ENCODE measurements around the gene PDGFB. TPM values are rescaled to one million over a fixed set of nuclear protein-coding genes. Genes with fewer than 3 reads are reported as not detected.

PDGFB gene
- total RNA-seq, 1 donor from 2014 or later = 4.7 TPM

GRCh38 chr22:39183991-39184585, 60.7 kb downstream of the PDGFB start:
- H3K36me3 ChIP-seq = no peaks in the 10 kb centered on the region
- no peak overlapping the region for H3K4me3 ChIP-seq
- no peaks in the 10 kb centered on the region for H3K9me3 ChIP-seq
- H3K4me1 ChIP-seq = peaks cover 34% of the 10 kb centered on the region
- no peak for TF ChIP-seq CTCF (IDR thresholded peaks at IDR 0.05)
- TF ChIP-seq POLR2AphosphoS5 (IDR thresholded peaks at IDR 0.05; ENCODE audit: insufficient read depth in 1 of 2, low read depth in 1 of 2) = no peak
- no peak for TF ChIP-seq POLR2A (IDR thresholded peaks at IDR 0.05)
- peak overlapping the region; percentile 78 for H3K27ac ChIP-seq
- intact Hi-C loops (cut with DNase I) = no loop called here
- no peaks in the 10 kb centered on the region for H3K27me3 ChIP-seq
- DNase-seq (ENCODE audit: extremely low spot score in 2 of 2) = peak in 1 of 2 donors; percentile 40

DNA sequence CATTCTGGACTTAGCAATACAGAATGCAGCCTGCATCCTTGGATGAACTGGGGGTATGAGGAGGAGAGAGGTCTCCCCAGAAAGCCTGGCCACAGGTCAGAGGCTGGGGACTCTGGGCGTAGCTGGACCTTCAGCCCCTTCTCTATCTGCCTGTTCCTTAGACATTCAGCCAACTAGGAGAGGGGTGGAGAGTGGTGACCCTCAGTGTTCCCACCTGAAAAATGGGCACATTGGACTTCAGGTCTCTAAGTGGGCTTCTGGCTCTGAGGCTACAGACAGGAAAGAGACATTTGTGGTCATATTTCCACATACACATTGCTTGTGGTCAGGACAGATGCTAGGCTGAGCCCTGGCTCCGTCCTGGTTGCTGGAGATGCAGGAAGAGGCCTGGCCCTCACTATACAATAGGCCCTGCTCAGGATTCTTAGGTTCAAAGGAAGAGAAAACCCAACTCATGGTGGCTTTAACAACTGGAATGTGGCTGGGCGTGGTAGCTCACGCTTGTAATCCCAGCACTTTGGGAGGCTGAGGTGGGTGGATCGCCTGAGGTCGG, 62.2 kb downstream of the PDGFB start:
- TF ChIP-seq CTCF (IDR thresholded peaks at IDR 0.05) (no peak), POLR2A (IDR thresholded peaks at IDR 0.05) (no peak), POLR2AphosphoS5 (IDR thresholded peaks at IDR 0.05; ENCODE audit: insufficient read depth in 1 of 2, low read depth in 1 of 2) (no peak)
- H3K4me3 ChIP-seq = no peak overlapping the region
- H3K4me1 ChIP-seq = peaks cover 47% of the 10 kb centered on the region
- H3K9me3 ChIP-seq = no peaks in the 10 kb centered on the region
- H3K36me3 ChIP-seq = no peaks in the 10 kb centered on the region
- no peaks in the 10 kb centered on the region for H3K27me3 ChIP-seq
- no peak for DNase-seq (ENCODE audit: extremely low spot score in 2 of 2)
- H3K27ac ChIP-seq = no peak overlapping the region
- intact Hi-C loops (cut with DNase I) = no loop called here

- H3K36me3 ChIP-seq = no peaks in the 10 kb centered on the region
- peaks cover 55% of the 10 kb centered on the region for H3K4me1 ChIP-seq
- no peak overlapping the region for H3K27ac ChIP-seq
- no peak for TF ChIP-seq CTCF (IDR thresholded peaks at IDR 0.05)
- TF ChIP-seq POLR2A (IDR thresholded peaks at IDR 0.05) = no peak
- TF ChIP-seq POLR2AphosphoS5 (IDR thresholded peaks at IDR 0.05; ENCODE audit: insufficient read depth in 1 of 2, low read depth in 1 of 2) = no peak
- intact Hi-C loops (cut with DNase I) = no loop called here
- H3K4me3 ChIP-seq = no peak overlapping the region
- no peak for DNase-seq (ENCODE audit: extremely low spot score in 2 of 2)
- H3K9me3 ChIP-seq = no peaks in the 10 kb centered on the region
- H3K27me3 ChIP-seq = no peaks in the 10 kb centered on the region
These were observed 63.0 kb downstream of the PDGFB start for GRCh38 chr22:39181778-39182177.

GRCh38 chr22:39181356-39181755, 63.4 kb downstream of the PDGFB start:
- TF ChIP-seq CTCF (IDR thresholded peaks at IDR 0.05) (no peak), POLR2AphosphoS5 (IDR thresholded peaks at IDR 0.05; ENCODE audit: insufficient read depth in 1 of 2, low read depth in 1 of 2) (no peak)
- Histone ChIP-seq H3K9me3 (no peaks in the 10 kb centered on the region), H3K4me1 (peaks cover 59% of the 10 kb centered on the region), H3K27me3 (no peaks in the 10 kb centered on the region), H3K27ac (peak overlapping the region; percentile 93), H3K4me3 (no peak overlapping the region), H3K36me3 (no peaks in the 10 kb centered on the region)
- intact Hi-C loops (cut with DNase I) = no loop called here
- no peak for DNase-seq (ENCODE audit: extremely low spot score in 2 of 2)

- H3K4me3 ChIP-seq = no peak overlapping the region
- peak overlapping the region; percentile 93 for H3K27ac ChIP-seq
- no peaks in the 10 kb centered on the region for H3K27me3 ChIP-seq
- TF ChIP-seq CTCF (IDR thresholded peaks at IDR 0.05) (no peak), POLR2AphosphoS5 (IDR thresholded peaks at IDR 0.05; ENCODE audit: insufficient read depth in 1 of 2, low read depth in 1 of 2) (no peak), POLR2A (IDR thresholded peaks at IDR 0.05) (no peak)
- H3K9me3 ChIP-seq = no peaks in the 10 kb centered on the region
- intact Hi-C loops (cut with DNase I) = loop anchor here (10.0 kb wide), 1 partner anchor 345 kb away; the partner anchor contains the start of gene ATF4
- no peaks in the 10 kb centered on the region for H3K36me3 ChIP-seq
- H3K4me1 ChIP-seq = peaks cover 61% of the 10 kb centered on the region
- no peak for DNase-seq (ENCODE audit: extremely low spot score in 2 of 2)
These were observed 64.9 kb downstream of the PDGFB start for GRCh38 chr22:39179841-39180335.

All from vagina (tissue), 2 donors.